Measurements from ENCODE around the gene C12orf76. TPM values are rescaled to one million over a fixed set of nuclear protein-coding genes. Genes with fewer than 3 reads are reported as not detected.

The C12orf76 gene
- total and polyA plus RNA-seq, 2 of the 13 experiments (the other 11 are each of a cell fraction or from before 2014, with no cell fraction given), result 15.8 to 38.4 TPM

DNA sequence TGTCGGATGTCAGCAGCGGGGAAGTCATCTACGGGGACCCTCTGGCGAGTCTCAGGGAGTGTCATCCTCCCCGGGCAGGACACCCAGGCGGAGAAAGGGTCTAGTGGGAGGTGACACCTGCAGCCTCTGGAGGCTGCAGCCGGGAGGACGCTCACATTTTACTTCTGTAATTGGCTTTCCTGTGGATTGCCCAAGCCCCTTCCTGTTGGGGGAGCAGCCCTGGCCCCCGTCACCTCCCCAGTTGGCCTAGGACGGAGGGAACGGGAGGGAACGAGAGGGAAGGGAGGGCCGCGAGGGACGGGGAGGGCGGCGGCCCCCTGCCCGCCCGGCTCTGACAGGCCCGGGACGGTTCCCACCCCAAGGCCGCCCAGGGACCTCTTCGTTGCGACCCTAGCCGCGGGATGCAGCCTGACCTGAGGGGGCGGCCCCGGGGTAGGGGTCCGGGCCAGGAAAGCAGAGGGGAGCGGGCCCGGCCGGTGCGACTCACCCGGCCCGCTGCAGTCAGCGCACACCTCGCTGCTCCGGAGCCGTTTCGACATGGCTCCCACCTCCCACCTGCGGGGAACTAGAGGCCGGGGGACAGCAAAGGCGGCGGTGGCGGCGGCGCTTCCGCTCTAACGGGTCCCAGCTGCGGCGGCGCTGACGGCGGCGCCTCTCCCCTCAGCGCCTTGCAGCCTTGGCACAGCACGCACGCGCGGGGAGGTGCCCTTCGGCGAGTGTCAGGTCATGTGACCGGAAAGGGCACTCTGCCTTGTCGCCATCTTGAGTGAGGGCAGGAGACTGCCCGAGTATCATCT lies 52.4 kb downstream of the C12orf76 start, which contains the start of gene GIT2 (continued):
- TF ChIP-seq, protein P1, sequence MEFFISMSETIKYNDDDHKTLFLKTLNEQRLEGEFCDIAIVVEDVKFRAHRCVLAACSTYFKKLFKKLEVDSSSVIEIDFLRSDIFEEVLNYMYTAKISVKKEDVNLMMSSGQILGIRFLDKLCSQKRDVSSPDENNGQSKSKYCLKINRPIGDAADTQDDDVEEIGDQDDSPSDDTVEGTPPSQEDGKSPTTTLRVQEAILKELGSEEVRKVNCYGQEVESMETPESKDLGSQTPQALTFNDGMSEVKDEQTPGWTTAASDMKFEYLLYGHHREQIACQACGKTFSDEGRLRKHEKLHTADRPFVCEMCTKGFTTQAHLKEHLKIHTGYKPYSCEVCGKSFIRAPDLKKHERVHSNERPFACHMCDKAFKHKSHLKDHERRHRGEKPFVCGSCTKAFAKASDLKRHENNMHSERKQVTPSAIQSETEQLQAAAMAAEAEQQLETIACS (CRISPR knock-in tag; IDR thresholded peaks at IDR 0.05), result no peak
- TF ChIP-seq HOXA9 (CRISPR knock-in tag; IDR thresholded peaks at IDR 0.05; ENCODE audit: borderline replicate concordance) (peak; percentile 76; the same call in 1 of the 2 replicates), ZNF224 (CRISPR knock-in tag; IDR thresholded peaks at IDR 0.05) (no peak), ZFP90 (CRISPR knock-in tag; IDR thresholded peaks at IDR 0.05; ENCODE audit: borderline replicate concordance) (0 out of 2 replicates have a peak, but pooled peaks have one; percentile 36), ZFP62 (CRISPR knock-in tag; IDR thresholded peaks at IDR 0.05) (no peak), NCOA5 (CRISPR knock-in tag; IDR thresholded peaks at IDR 0.05) (0 out of 2 replicates have a peak, but pooled peaks have one; percentile 7), TBX3 (IDR thresholded peaks at IDR 0.05; ENCODE audit: borderline replicate concordance) (peak; percentile 9; the same call in 1 of the 2 replicates), ZNF605 (CRISPR knock-in tag; IDR thresholded peaks at IDR 0.05) (peak; percentile 86), SP2 (CRISPR knock-in tag; IDR thresholded peaks at IDR 0.05) (no peak), ZNF468 (CRISPR knock-in tag; IDR thresholded peaks at IDR 0.05) (no peak), JUND (CRISPR knock-in tag; IDR thresholded peaks at IDR 0.05) (no peak), ZNF776 (CRISPR knock-in tag; IDR thresholded peaks at IDR 0.05) (peak; percentile 70; the same call in 1 of the 2 replicates), CENPX (CRISPR knock-in tag; IDR thresholded peaks at IDR 0.05) (no peak), GLI4 (CRISPR knock-in tag; IDR thresholded peaks at IDR 0.05; ENCODE audit: borderline replicate concordance) (peak; percentile 76; the same call in 1 of the 2 replicates)
- TF ChIP-seq, protein P2, sequence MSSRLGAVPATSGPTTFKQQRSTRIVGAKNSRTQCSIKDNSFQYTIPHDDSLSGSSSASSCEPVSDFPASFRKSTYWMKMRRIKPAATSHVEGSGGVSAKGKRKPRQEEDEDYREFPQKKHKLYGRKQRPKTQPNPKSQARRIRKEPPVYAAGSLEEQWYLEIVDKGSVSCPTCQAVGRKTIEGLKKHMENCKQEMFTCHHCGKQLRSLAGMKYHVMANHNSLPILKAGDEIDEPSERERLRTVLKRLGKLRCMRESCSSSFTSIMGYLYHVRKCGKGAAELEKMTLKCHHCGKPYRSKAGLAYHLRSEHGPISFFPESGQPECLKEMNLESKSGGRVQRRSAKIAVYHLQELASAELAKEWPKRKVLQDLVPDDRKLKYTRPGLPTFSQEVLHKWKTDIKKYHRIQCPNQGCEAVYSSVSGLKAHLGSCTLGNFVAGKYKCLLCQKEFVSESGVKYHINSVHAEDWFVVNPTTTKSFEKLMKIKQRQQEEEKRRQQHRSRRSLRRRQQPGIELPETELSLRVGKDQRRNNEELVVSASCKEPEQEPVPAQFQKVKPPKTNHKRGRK (CRISPR knock-in tag; IDR thresholded peaks at IDR 0.05), result no peak
- TF ChIP-seq, protein P3, sequence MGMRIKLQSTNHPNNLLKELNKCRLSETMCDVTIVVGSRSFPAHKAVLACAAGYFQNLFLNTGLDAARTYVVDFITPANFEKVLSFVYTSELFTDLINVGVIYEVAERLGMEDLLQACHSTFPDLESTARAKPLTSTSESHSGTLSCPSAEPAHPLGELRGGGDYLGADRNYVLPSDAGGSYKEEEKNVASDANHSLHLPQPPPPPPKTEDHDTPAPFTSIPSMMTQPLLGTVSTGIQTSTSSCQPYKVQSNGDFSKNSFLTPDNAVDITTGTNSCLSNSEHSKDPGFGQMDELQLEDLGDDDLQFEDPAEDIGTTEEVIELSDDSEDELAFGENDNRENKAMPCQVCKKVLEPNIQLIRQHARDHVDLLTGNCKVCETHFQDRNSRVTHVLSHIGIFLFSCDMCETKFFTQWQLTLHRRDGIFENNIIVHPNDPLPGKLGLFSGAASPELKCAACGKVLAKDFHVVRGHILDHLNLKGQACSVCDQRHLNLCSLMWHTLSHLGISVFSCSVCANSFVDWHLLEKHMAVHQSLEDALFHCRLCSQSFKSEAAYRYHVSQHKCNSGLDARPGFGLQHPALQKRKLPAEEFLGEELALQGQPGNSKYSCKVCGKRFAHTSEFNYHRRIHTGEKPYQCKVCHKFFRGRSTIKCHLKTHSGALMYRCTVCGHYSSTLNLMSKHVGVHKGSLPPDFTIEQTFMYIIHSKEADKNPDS (CRISPR knock-in tag; IDR thresholded peaks at IDR 0.05), result no peak
- TF ChIP-seq, protein P4, sequence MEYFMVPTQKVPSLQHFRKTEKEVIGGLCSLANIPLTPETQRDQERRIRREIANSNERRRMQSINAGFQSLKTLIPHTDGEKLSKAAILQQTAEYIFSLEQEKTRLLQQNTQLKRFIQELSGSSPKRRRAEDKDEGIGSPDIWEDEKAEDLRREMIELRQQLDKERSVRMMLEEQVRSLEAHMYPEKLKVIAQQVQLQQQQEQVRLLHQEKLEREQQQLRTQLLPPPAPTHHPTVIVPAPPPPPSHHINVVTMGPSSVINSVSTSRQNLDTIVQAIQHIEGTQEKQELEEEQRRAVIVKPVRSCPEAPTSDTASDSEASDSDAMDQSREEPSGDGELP (IDR thresholded peaks at IDR 0.05; ENCODE audit: borderline replicate concordance, low read depth), result peak; percentile 73; the same call in 1 of the 2 replicates
- TF ChIP-seq, protein P5, sequence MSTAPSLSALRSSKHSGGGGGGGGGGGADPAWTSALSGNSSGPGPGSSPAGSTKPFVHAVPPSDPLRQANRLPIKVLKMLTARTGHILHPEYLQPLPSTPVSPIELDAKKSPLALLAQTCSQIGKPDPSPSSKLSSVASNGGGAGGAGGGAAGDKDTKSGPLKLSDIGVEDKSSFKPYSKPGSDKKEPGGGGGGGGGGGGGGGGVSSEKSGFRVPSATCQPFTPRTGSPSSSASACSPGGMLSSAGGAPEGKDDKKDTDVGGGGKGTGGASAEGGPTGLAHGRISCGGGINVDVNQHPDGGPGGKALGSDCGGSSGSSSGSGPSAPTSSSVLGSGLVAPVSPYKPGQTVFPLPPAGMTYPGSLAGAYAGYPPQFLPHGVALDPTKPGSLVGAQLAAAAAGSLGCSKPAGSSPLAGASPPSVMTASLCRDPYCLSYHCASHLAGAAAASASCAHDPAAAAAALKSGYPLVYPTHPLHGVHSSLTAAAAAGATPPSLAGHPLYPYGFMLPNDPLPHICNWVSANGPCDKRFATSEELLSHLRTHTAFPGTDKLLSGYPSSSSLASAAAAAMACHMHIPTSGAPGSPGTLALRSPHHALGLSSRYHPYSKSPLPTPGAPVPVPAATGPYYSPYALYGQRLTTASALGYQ (CRISPR knock-in tag; IDR thresholded peaks at IDR 0.05), result no peak
- TF ChIP-seq, protein P6, sequence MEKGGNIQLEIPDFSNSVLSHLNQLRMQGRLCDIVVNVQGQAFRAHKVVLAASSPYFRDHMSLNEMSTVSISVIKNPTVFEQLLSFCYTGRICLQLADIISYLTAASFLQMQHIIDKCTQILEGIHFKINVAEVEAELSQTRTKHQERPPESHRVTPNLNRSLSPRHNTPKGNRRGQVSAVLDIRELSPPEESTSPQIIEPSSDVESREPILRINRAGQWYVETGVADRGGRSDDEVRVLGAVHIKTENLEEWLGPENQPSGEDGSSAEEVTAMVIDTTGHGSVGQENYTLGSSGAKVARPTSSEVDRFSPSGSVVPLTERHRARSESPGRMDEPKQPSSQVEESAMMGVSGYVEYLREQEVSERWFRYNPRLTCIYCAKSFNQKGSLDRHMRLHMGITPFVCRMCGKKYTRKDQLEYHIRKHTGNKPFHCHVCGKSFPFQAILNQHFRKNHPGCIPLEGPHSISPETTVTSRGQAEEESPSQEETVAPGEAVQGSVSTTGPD (CRISPR knock-in tag; IDR thresholded peaks at IDR 0.05), result no peak

All from HepG2 (cell line).